ENCODE results near the gene KRTAP10-2. TPM values are rescaled to one million over a fixed set of nuclear protein-coding genes. Genes with fewer than 3 reads are reported as not detected.

Gene KRTAP10-2
- total and polyA plus RNA-seq, 2 of the 4 experiments (the other 2 are of a cell fraction) = not detected

DNA sequence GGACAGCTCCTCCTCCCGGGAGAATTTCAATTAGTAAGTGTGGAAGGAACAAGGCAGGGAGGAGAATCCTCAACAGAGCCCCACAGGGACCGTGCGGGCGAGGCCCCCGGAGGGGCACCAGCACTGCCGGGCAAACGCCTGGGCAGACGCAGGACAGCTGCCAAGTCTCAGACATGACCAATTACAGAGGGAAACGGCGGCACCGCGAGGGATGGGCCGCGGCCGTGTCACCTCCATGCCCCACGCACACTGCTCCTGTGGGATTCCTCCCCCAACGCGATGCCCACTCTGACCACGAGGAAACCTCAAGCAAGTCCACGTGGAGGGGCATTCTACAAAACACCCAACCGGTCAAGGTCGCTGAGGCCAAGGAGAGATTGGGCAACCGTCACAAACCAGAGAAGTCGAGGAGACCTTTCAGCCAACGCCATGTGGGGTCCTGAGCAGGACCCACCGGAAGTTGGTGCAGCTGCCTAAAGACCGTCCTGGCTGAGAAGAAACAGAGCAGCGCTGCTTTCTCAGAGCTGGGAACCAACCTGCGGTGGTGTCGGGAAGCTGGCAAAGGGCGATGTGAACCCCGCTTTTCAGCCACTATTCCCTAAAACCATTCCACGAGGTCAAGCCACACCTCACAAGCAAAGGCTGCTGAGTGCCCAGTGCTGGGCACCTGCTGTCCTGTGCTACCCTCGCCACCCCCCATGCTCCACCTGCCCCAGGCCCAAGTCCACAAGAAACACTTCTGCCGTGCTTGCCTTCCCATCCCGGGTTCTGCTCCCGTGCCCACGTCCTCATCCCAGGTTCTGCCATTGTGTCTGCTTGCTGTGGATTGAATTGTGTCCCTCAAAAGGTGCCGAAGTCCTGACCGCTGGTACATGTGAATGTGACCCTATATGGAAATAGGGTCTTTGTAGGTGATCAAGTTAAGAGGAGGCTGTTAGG, 20.8 kb upstream of the KRTAP10-2 start:
- no peak overlapping the region for H3K14ac ChIP-seq (replicated peaks; ENCODE audit: low read depth, low read length)
- no peaks in the 10 kb centered on the region for H3K4me1 ChIP-seq (ENCODE audit: control insufficient read depth, insufficient read depth, low read length)
- no peak overlapping the region for H4K91ac ChIP-seq (ENCODE audit: insufficient read depth, low read depth, low read length)
- no peak overlapping the region for H2BK20ac ChIP-seq (ENCODE audit: low read depth, low read length)
- no peak overlapping the region for H3K4me2 ChIP-seq (ENCODE audit: low read depth, low read length)
- H3K4ac ChIP-seq (ENCODE audit: low read depth, low read length) = no peak overlapping the region
- ChIA-PET CTCF (no interaction called here), POLR2A (ENCODE audit: unreplicated experiment) (no interaction called here)
- no peak for ATAC-seq (ENCODE audit: low read depth)
- no peak overlapping the region for H4K5ac ChIP-seq (ENCODE audit: low read depth, low read length)
- 76% methylated on average over 19 of the region's 40 CpGs; no CpG with 5 or more reads in 1 of the 2 experiments for WGBS, 2 experiments (ENCODE audit: extremely low coverage in 2 of 2, insufficient read length in 1 of 2)
- BruUV-seq (replicated peaks) = no TSS peak
- H2BK15ac ChIP-seq (ENCODE audit: low read depth, low read length) = no peak overlapping the region
- H3K27ac ChIP-seq (ENCODE audit: insufficient read depth, low read length) = no peak overlapping the region
- H2AK9ac ChIP-seq (replicated peaks; ENCODE audit: low read depth, low read length, poor library complexity) = no peak overlapping the region
- peaks cover 4% of the 10 kb centered on the region for H3K9me3 ChIP-seq (ENCODE audit: control insufficient read depth, insufficient read depth, low read length)
- H3K9ac ChIP-seq (ENCODE audit: low read depth, low read length) = no peak overlapping the region
- no peak overlapping the region for H3K23ac ChIP-seq (ENCODE audit: low read depth, low read length)
- intact Hi-C loops (cut with micrococcal nuclease) (no loop called here), in situ Hi-C loops (cut with MboI; ENCODE audit: low sequenced_read_pairs) (no loop called here), dilution Hi-C loops (cut with HindIII; ENCODE audit: low sequenced_read_pairs, unreplicated experiment) (no loop called here)
- no peak overlapping the region for H3K18ac ChIP-seq (ENCODE audit: low read depth, low read length)
- H2AK5ac ChIP-seq (ENCODE audit: low read depth, low read length) = no peak overlapping the region
- no peaks in the 10 kb centered on the region for H3K79me1 ChIP-seq (ENCODE audit: low read depth in 1 of 2, low read length in 2 of 2)
- H2BK5ac ChIP-seq (ENCODE audit: low read depth, low read length, poor library complexity, severe bottlenecking) = no peak overlapping the region
- H3K56ac ChIP-seq (ENCODE audit: extremely low read depth, insufficient read depth, low read length) = no peak overlapping the region
- no peak for DNase-seq
- H3K4me3 ChIP-seq (ENCODE audit: insufficient read depth, low read depth, low read length) = no peak overlapping the region
- TF ChIP-seq CEBPB (IDR thresholded peaks at IDR 0.05; ENCODE audit: low read depth, low read length) = no peak
- no peak for TF ChIP-seq RFX5 (IDR thresholded peaks at IDR 0.05; ENCODE audit: low read depth, low read length)
- no peak for TF ChIP-seq RAD21 (IDR thresholded peaks at IDR 0.05; ENCODE audit: low read length)
- TF ChIP-seq, protein P1, sequence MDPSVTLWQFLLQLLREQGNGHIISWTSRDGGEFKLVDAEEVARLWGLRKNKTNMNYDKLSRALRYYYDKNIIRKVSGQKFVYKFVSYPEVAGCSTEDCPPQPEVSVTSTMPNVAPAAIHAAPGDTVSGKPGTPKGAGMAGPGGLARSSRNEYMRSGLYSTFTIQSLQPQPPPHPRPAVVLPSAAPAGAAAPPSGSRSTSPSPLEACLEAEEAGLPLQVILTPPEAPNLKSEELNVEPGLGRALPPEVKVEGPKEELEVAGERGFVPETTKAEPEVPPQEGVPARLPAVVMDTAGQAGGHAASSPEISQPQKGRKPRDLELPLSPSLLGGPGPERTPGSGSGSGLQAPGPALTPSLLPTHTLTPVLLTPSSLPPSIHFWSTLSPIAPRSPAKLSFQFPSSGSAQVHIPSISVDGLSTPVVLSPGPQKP (IDR thresholded peaks at IDR 0.05; ENCODE audit: borderline replicate concordance, low read depth, low read length) = no peak
- TF ChIP-seq NFE2L2 (IDR thresholded peaks at IDR 0.05; ENCODE audit: low read depth, low read length) = no peak
- no peak for TF ChIP-seq BHLHE40 (IDR thresholded peaks at IDR 0.05; ENCODE audit: low read depth, low read length)
- TF ChIP-seq MXI1 (IDR thresholded peaks at IDR 0.05; ENCODE audit: borderline replicate concordance, low read depth, low read length) = no peak
- TF ChIP-seq, protein P2, sequence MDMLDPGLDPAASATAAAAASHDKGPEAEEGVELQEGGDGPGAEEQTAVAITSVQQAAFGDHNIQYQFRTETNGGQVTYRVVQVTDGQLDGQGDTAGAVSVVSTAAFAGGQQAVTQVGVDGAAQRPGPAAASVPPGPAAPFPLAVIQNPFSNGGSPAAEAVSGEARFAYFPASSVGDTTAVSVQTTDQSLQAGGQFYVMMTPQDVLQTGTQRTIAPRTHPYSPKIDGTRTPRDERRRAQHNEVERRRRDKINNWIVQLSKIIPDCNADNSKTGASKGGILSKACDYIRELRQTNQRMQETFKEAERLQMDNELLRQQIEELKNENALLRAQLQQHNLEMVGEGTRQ (IDR thresholded peaks at IDR 0.05; ENCODE audit: low read depth, low read length) = no peak
- no peaks in the 10 kb centered on the region for H3K9me1 ChIP-seq (ENCODE audit: insufficient read depth, low read length)
- H4K20me1 ChIP-seq (ENCODE audit: insufficient read depth, low read length) = no peaks in the 10 kb centered on the region
- H2AFZ ChIP-seq (replicated peaks; ENCODE audit: low read length, poor library complexity) = no peak overlapping the region
- H3K36me3 ChIP-seq (ENCODE audit: control insufficient read depth, insufficient read depth, low read length) = no peaks in the 10 kb centered on the region
- no peak overlapping the region for H2BK120ac ChIP-seq (ENCODE audit: low read depth, low read length)
- H4K8ac ChIP-seq (ENCODE audit: low read depth in 2 of 2, low read length in 2 of 2) = no peak overlapping the region
- peaks cover 3% of the 10 kb centered on the region; the same call in 1 of the 2 replicates for H3K27me3 ChIP-seq (ENCODE audit: control insufficient read depth, insufficient read depth, low read length)

All from IMR-90 (cell line).